Fibroblast of gingiva (primary cell): ENCODE data around the gene CHD3.
A peak's percentile ranks its signal among the peaks of the same experiment; 100 is the strongest.
"Not testable (repeated sequence)": the region's sequence is repeated elsewhere in the genome, so short reads cannot be mapped to it uniquely, and the experiment has no call there.

ENCODE experiments used
- DNase-seq: peaks from one replicate; pipeline ENCODE4 v3.0.0-alpha.2; 2011; ENCODE audit warnings: low read depth

CHD3 gene

DNA sequence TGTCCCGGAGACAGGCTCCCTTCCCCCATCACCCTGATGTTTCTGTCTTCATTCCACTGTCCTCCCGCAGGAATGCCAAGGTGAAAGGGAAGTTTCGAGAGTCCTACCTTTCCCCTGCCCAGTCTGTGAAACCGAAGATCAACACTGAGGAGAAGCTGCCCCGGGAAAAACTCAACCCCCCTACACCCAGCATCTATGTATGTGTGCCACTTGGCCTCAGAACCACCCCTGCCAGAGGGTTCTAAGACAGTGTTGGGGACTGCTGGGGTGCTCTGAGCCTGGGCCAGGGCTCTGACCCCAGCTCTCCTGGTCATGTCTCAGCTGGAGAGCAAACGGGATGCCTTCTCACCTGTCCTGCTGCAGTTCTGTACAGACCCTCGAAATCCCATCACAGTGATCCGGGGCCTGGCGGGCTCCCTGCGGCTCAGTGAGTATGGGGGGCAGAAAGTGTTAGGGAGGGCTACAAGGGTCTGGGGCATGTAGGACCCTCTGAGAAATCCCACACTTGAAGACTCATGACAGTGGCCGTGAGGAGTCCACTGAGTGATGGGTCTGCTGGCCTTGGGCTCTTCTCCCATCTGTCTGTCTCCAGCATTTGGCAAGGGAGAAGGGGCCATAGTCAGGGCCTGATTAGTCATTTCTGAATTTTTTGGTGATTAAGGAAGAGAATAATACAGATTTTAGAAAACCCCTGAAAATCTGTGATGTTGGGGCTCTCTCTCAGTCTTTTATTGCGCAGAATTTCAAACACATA, 38.7 kb upstream of the CHD3 start:
- DNase-seq: no peak

DNA sequence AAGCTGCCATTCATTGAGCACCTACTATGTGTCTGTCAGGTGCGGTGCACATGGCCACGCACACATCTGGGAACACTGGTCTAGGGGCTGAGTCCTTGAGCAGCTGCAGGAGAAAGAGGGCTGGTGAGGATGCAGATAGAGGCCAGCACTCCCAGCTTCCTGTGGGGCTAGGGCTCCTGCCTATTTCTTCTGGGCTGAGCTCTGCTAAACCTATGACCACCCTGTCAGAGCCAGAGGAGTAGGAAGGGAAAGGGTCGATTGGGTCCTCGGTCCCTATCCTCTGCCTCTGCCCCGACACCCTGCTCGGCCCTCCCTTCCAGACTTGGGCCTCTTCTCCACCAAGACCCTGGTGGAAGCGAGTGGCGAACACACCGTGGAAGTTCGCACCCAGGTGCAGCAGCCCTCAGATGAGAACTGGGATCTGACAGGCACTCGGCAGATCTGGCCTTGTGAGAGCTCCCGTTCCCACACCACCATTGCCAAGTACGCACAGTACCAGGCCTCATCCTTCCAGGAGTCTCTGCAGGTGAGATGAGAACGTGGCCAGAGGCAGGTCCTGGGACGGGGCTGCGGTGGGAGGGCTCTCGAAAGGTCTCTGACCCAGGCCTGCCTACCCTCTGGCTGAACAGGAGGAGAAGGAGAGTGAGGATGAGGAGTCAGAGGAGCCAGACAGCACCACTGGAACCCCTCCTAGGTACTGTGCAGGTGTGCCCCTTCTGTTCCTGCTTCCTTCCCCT, 37.7 kb upstream of the CHD3 start:
- no peak for DNase-seq

DNA sequence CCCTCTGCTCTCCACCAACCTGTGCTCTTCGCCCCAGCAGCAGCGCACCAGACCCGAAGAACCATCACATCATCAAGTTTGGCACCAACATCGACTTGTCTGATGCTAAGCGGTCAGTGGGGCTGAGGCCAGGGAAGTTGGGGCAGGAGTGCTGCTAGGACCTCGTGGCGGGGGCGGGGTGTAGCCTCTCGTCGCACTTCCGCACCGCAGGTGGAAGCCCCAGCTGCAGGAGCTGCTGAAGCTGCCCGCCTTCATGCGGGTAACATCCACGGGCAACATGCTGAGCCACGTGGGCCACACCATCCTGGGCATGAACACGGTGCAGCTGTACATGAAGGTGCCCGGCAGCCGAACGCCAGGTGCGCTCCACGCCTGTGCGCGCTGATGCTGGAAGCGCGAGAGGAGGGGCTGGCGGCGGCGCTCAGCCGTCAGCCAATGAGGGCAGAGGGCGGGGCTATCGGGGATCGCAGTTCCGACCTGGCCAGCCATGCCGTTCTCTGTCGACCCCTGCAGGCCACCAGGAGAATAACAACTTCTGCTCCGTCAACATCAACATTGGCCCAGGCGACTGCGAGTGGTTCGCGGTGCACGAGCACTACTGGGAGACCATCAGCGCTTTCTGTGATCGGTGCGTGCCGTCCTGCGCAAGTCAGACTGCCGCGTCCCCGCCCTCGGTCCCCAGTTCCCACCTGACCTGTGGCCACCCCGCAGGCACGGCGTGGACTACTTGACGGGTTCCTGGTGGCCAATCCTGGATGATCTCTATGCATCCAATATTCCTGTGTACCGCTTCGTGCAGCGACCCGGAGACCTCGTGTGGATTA, 36.9 kb upstream of the CHD3 start:
- DNase-seq: peak; percentile 75

DNA sequence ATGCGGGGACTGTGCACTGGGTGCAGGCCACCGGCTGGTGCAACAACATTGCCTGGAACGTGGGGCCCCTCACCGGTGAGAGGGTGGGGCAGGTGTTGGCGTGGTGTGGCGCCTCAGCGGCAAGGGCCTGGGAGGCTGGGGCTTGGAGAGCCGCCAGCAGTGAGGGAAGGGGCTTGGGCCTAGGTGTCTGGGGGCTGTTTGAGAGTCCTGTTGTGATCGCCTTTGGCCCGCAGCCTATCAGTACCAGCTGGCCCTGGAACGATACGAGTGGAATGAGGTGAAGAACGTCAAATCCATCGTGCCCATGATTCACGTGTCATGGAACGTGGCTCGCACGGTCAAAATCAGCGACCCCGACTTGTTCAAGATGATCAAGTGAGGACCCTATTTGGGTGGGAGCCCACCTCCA, 36.3 kb upstream of the CHD3 start:
- DNase-seq: no peak

DNA sequence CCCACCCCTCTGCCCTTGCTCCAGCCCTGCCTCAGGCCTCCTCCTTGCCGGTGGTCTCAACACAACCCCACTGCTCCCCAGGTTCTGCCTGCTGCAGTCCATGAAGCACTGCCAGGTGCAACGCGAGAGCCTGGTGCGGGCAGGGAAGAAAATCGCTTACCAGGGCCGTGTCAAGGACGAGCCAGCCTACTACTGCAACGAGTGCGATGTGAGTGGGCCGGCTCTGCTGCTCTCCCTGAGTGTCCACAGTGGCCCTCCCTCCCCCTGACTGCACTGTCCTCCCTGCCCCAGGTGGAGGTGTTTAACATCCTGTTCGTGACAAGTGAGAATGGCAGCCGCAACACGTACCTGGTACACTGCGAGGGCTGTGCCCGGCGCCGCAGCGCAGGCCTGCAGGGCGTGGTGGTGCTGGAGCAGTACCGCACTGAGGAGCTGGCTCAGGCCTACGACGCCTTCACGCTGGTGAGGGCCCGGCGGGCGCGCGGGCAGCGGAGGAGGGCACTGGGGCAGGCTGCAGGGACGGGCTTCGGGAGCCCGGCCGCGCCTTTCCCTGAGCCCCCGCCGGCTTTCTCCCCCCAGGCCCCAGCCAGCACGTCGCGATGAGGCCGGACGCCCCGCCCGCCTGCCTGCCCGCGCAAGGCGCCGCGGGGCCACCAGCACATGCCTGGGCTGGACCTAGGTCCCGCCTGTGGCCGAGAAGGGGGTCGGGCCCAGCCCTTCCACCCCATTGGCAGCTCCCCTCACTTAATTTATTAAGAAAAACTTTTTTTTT, 35.5 kb upstream of the CHD3 start:
- no peak for DNase-seq

DNA sequence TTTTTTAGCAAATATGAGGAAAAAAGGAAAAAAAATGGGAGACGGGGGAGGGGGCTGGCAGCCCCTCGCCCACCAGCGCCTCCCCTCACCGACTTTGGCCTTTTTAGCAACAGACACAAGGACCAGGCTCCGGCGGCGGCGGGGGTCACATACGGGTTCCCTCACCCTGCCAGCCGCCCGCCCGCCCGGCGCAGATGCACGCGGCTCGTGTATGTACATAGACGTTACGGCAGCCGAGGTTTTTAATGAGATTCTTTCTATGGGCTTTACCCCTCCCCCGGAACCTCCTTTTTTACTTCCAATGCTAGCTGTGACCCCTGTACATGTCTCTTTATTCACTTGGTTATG, 34.9 kb upstream of the CHD3 start:
- no peak for DNase-seq

DNA sequence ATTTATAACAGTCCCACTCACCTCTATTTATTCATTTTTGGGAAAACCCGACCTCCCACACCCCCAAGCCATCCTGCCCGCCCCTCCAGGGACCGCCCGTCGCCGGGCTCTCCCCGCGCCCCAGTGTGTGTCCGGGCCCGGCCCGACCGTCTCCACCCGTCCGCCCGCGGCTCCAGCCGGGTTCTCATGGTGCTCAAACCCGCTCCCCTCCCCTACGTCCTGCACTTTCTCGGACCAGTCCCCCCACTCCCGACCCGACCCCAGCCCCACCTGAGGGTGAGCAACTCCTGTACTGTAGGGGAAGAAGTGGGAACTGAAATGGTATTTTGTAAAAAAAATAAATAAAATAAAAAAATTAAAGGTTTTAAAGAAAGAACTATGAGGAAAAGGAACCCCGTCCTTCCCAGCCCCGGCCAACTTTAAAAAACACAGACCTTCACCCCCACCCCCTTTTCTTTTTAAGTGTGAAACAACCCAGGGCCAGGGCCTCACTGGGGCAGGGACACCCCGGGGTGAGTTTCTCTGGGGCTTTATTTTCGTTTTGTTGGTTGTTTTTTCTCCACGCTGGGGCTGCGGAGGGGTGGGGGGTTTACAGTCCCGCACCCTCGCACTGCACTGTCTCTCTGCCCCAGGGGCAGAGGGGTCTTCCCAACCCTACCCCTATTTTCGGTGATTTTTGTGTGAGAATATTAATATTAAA, 34.4 kb upstream of the CHD3 start:
- no peak for DNase-seq

DNA sequence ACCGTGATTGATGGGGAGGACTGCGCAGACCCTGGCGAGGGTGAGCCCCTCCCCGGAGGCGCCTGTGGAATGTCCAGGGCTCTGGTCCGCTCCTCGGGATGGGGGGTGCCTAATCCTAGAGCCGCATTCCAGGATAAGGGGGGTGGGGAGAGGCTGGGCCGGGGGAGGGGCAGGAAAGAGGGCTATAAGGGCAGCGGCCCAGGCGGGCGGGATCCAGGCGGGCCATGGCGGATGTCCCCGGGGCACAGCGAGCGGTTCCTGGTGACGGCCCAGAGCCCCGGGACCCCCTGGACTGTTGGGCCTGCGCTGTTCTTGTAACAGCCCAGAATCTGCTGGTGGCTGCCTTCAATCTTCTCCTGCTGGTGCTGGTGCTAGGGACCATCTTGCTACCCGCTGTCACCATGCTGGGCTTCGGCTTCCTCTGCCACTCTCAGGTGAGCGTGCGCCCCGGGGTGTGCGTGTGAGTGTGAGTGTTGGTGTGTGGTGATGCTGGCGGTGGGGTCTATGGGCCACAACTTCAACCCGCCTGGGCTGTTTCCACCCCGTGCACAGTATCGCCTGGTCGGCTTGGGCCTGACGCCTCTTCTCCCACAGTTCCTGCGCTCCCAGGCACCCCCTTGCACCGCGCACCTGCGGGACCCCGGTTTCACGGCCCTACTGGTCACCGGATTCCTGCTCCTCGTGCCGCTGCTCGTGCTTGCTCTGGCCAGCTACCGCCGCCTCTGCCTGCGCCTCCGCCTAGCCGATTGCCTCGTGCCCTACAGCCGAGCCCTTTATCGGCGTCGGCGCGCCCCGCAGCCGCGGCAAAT, 33.5 kb upstream of the CHD3 start, which contains the start of gene TMEM88:
Gene TMEM88 (plus strand): TSS at position 216 of the 809 bp plus-strand sequence. CDS start 9 bp downstream, at position 225.
- DNase-seq: no peak

DNA sequence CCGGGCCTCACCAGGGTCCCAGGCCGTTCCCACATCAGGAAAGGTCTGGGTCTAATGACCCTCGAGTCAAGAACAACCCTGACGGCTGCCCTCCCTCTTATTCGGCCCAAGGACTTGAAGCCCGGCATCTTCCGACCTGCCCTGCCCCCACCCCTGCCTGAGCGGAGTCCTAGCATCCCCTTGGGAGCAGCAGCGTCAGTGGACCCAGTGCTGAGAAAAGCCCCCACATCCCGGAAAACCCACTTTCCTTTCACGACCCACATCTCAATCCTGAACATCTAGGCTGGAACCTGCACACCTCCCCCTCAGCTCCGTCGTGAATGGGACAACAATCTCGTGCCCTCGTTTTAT, 33.0 kb upstream of the CHD3 start:
- DNase-seq: no peak

DNA sequence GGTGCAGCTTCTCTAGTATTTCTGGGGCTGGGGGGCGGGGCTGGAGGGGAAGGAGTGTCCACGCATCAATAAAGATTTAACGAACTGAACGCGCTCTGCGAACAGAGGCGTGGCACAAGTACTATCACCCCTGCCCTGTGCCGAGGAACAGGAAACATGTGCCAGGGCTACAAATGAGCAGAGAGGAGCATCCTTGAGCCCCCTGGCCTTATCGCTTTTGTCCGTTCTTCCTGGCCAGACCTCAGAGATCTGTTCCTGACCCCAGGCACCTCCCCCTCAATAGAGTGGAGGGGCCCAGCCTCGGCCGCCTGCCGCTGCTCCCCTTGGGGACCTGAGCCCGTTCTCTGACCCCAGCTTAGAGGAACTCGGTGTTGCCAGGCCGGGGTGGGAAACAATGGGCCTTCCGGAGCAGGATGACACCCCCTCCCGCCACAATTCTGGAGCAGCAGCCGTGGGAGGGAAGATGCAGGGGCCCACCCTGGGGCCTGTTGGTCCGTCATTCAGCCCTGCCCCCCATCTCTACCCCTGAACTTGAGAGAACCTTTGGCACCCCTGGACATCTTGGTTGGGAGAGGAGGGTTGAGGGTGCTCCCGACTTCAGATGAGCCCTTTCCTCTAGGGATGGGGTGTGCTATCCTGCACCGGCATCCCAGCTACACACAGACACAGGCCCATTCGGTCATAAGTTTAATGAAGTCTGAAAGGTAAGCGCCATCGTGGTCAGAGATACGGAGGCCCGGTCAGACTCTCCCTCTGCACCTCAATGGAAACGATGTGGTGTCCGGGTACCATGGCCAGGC, 32.4 kb upstream of the CHD3 start:
- peak; percentile 40 for DNase-seq

DNA sequence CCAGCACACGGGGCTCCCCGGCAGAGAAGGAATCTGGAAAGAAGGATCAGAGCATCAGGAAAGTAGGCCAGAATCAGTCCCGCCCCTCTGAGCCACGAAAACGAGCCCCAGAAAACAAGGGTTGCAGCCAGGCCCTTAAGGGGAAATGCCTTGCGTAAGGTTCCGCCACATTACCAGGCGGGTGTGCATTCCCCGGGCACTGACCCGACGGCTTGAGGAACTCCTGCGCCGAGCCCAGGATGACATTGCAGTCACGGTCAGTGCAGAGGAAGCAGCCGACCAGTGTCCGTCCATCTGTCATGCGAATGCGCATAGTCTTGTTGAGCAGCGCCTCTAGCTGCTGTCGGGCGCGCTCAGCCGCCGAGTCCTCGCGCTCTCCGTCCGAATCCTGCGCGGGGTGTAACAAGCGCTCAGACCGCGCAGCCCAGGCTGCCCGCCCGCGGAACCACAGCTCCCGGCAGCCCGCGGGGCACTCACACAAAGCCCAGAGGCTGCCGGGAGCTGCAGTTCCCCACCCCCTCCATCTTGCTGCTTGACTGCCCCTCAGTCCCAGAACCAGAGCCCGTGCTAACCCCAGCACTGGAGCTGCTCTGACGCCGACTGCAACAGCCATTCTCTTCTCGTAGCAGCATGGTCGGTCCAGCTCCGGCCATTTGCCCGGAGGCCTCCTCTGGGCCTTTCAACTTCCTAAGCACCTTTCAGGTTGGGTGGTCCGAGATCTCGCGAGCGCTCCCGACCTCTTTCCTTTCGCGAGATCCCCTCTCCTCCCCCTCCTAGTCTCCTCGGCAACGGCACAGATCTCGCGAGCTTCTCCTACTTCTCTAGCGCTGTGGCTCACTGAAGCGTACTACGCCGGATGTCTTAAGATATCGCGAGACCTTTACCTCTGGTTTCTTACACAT, 31.5 kb upstream of the CHD3 start, which contains the start of gene NAA38:
Gene NAA38 (minus strand): TSS at position 749 of the 902 bp plus-strand sequence. CDS start 96 bp downstream, at position 653.
- peak; percentile 99 for DNase-seq

DNA sequence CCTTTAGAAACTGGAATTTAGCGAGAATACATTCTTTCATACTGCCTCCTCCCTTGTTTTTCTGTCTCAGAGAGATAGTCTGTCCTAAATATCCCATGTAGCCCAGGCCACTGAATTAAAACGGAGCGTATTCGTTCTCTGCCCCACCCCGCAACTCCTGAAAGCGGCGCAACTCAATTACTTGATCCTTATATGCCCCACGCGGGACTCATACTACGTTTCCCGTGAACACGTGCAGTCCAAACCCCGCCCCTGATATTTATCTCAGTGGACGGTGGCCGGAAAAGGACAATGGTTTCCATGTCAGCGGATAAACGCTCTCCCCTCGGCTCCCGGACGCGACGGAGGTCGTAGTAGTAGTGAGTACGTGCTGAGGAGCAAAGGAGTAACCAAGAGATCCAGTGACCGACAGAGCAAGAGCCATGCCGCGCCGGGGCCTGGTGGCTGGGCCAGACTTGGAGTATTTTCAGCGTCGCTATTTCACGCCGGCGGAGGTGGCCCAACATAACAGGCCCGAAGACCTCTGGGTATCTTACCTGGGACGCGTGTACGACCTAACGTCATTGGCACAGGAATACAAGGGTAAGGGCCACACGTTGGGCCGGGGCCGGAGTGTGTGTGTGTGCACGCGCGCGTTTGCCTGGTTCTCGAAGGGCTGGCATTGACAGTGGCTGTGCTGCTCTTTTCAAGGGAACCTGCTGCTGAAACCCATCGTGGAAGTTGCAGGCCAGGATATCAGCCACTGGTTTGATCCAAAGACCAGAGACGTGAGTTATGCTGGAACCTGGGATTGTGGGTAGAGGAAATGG, 30.7 kb upstream of the CHD3 start, which contains the start of gene CYB5D1:
Gene CYB5D1 (plus strand): TSS at position 291 of the 809 bp plus-strand sequence. CDS start 132 bp downstream, at position 423.
- peak; percentile 94 for DNase-seq

DNA sequence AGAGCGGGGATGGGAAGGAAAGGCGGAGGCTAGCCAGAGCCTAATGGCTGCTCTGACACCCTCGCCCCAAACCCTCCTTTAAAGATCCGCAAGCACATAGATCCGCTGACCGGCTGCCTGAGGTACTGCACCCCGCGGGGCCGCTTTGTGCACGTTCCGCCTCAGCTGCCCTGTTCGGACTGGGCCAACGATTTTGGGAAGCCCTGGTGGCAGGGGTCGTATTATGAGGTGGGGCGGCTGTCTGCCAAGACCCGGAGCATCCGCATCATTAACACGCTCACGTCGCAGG, 30.1 kb upstream of the CHD3 start:
- DNase-seq: peak; percentile 53

DNA sequence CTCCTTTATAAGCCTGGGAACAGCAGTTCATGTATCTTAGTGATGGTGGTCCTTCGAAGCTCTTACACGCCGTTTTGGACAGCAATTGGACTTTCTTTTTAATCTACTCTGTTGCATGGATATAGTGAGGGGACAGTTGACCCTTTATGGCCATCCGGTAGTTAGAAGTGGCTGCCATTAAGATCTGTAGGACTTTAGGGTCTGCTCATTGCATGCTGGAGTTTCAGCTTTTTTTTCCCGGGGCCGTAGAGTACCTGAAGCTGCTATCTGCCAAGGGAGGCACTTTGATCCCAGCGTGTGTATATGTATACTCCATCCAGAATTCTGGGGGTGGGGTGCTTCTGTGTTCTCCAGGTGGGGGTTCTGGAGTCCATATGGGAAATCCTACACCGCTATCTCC, 29.6 kb upstream of the CHD3 start:
- DNase-seq: no peak

DNA sequence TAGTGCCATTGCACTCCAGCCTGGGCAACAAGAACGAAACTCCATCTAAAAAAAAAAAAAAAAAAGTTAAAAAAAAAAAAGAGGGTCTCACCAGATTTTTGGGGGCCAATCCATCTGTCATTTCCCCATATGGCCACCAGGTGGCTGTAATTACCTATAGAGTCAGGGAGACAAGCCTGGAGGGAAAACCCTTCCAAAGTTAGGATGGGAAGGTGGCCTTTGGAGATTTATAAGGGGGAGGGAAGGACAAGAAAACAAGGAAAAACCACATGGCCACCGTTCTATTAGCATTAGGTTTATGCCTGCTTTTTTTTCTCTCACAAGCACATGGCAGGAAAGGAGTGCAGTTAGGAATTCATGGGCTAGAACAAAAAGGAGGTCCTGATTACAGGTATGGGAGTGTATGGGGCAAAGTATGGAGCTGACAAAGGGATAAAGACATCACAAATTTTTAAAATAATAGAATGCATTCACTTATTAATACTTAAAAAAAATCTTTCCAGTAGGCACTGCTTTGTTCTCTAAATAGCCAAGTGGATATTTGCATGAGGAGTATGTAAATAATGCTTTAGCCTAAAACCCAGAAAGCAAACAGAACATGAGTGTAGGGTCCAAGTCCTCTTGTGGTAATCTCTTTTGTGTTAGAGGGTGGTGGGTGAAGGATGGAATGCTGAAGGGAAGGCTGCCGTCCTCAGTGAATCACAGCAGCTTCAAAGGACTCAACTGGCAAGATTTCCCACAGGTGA, 25.7 kb upstream of the CHD3 start:
- peak; percentile 23 for DNase-seq

DNA sequence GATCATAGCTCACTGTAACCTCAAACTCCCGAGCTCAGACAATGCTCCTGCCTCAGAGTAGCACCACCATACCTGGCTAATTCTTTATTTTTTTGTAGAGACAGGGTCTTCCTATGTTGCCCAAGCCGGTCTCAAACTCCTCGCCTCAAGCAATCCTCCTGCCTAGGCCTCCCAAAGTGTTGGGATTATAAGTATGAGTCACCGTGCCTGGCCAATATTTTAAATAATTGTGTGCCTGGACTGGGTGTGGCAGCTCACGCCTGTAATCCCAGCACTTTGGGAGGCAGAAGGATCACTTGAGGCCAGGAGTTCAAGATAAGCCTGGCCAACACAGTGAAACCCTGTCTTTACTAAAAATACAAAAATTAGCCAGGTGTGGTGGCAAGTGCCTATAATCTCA, 24.2 kb upstream of the CHD3 start:
- DNase-seq: not testable (repeated sequence)
